Neural progenitor cell (in vitro differentiated cells): ENCODE measurements around the gene COMMD1. TPM values are rescaled to one million over a fixed set of nuclear protein-coding genes. Genes with fewer than 3 reads are reported as not detected.

Experiments used
- DNase-seq: peaks from one replicate; pipeline ENCODE4 v3.0.0-alpha.2; 2016; ENCODE audit warnings: low spot score
- H2AFZ ChIP-seq: fragments of 200-600 bp; sonication (generic); replicated peaks from 2 replicates; pipeline ENCODE4 v1.6.1; 2016; ENCODE audit warnings: antibody characterized with exemption
- H3F3A ChIP-seq: fragments of 200-600 bp; sonication (generic); 2 replicates; pipeline ENCODE4 v1.6.1; 2016; ENCODE audit warnings: antibody characterized with exemption, low read depth
- H3K27ac ChIP-seq: fragments of 200-600 bp; sonication (generic); 2 replicates; pipeline ENCODE4 v1.5.1; 2016; ENCODE audit warnings: mild to moderate bottlenecking
- H3K27me3 ChIP-seq: fragments of 200-600 bp; sonication (generic); 2 replicates; pipeline ENCODE4 v1.6.1; 2016; ENCODE audit warnings: mild to moderate bottlenecking, moderate library complexity
- H3K36me3 ChIP-seq: fragments of 200-600 bp; sonication (generic); 2 replicates; pipeline ENCODE4 v1.5.1; 2016
- H3K4me1 ChIP-seq: fragments of 200-600 bp; sonication (generic); 2 replicates; pipeline ENCODE4 v1.6.1; 2016; ENCODE audit warnings: mixed run types
- H3K4me2 ChIP-seq: fragments of 200-600 bp; sonication (generic); 2 replicates; pipeline ENCODE4 v1.6.1; 2016
- H3K4me3 ChIP-seq: fragments of 200-600 bp; sonication (generic); 2 replicates; pipeline ENCODE4 v1.5.1; 2016
- H3K79me2 ChIP-seq: fragments of 200-600 bp; sonication (generic); 2 replicates; pipeline ENCODE4 v1.6.1; 2016; ENCODE audit warnings: low read depth
- H3K9ac ChIP-seq: fragments of 200-600 bp; sonication (generic); 2 replicates; pipeline ENCODE4 v1.6.1; 2016
- H3K9me3 ChIP-seq: fragments of 200-600 bp; sonication (generic); 2 replicates; pipeline ENCODE4 v1.5.1; 2016; ENCODE audit warnings: low read depth
- H4K20me1 ChIP-seq: fragments of 200-600 bp; sonication (generic); 2 replicates; pipeline ENCODE4 v1.6.1; 2016; ENCODE audit warnings: low read depth
- H3K27ac Mint-ChIP-seq: 3 replicates; pipeline ENCODE4 v1.8.0; 2021; ENCODE audit warnings: mixed read lengths
- H3K27me3 Mint-ChIP-seq: 2 replicates; pipeline ENCODE4 v1.8.0; 2022; ENCODE audit warnings: low read depth, mild to moderate bottlenecking, inconsistent platforms, moderate library complexity, mixed read lengths; ENCODE audit not compliant: insufficient read depth
- H3K36me3 Mint-ChIP-seq: 3 replicates; pipeline ENCODE4 v1.8.0; 2021; ENCODE audit warnings: mixed read lengths
- H3K4me1 Mint-ChIP-seq: 3 replicates; pipeline ENCODE4 v1.8.0; 2021; ENCODE audit warnings: mixed read lengths
- H3K4me3 Mint-ChIP-seq: 3 replicates; pipeline ENCODE4 v1.8.0; 2021; ENCODE audit warnings: mild to moderate bottlenecking, moderate library complexity, mixed read lengths
- H3K9me3 Mint-ChIP-seq: 3 replicates; pipeline ENCODE4 v1.8.0; 2020; ENCODE audit warnings: mixed read lengths
- EZH2 ChIP-seq: fragments of 200-600 bp; sonication (generic); IDR thresholded peaks from 2 replicates; pipeline ENCODE4 v1.6.1; 2017; ENCODE audit warnings: antibody characterized with exemption, mild to moderate bottlenecking, moderate library complexity
- EZH2phosphoT487 ChIP-seq: fragments of 200-600 bp; sonication (generic); IDR thresholded peaks from 2 replicates; pipeline ENCODE4 v1.6.1; 2017; ENCODE audit warnings: antibody characterized with exemption
- total RNA-seq: library from RNA; depleted of rRNA; stranded (reverse); fragments of >200 nt; gene quantifications from 2 replicates; pipeline ENCODE4 v1.2.3, GENCODE V29; 2015; ENCODE audit warnings: low replicate concordance
- TF ChIP-seq, protein P1 (sequence below): fragments of 200-600 bp; sonication (generic); IDR thresholded peaks from 2 replicates; pipeline ENCODE4 v1.5.1; 2017; ENCODE audit warnings: antibody characterized with exemption, mild to moderate bottlenecking

Gene COMMD1
- total RNA-seq, 1 donor from 2014 or later: 26.7 TPM

DNA sequence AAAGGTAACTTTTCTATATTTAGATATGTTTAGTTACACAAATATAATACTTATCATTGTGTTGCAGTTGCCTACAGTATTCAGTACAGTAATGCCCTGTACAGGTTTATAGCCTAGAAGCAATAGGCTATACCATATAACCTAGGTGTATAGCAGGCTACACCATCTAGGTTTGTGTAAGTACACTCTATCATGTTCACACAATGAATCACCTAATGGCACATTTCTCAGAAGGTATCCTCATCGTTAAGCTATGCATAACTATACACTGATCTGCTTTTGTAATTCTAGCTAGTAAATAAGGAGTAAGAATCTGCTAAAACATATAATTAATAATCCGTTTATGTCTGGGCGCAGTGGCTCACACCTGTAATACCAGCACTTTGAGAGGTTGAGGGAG lies 102.1 kb downstream of the COMMD1 start:
- Mint-ChIP-seq H3K4me3 (no peak overlapping the region), H3K27me3 (no peaks in the 10 kb centered on the region), H3K9me3 (no peaks in the 10 kb centered on the region), H3K36me3 (no peaks in the 10 kb centered on the region), H3K4me1 (no peaks in the 10 kb centered on the region), H3K27ac (no peak overlapping the region)
- no peak for DNase-seq
- Histone ChIP-seq H3K27me3 (no peaks in the 10 kb centered on the region), H3K4me3 (no peak overlapping the region), H3K9me3 (no peaks in the 10 kb centered on the region), H3K4me1 (no peaks in the 10 kb centered on the region), H2AFZ (no peak overlapping the region), H3F3A (no peaks in the 10 kb centered on the region), H3K36me3 (no peaks in the 10 kb centered on the region), H4K20me1 (no peaks in the 10 kb centered on the region), H3K27ac (no peak overlapping the region), H3K4me2 (no peak overlapping the region), H3K9ac (no peak overlapping the region), H3K79me2 (no peaks in the 10 kb centered on the region)
- TF ChIP-seq EZH2phosphoT487: no peak
- TF ChIP-seq EZH2: no peak
- TF ChIP-seq, protein P1, sequence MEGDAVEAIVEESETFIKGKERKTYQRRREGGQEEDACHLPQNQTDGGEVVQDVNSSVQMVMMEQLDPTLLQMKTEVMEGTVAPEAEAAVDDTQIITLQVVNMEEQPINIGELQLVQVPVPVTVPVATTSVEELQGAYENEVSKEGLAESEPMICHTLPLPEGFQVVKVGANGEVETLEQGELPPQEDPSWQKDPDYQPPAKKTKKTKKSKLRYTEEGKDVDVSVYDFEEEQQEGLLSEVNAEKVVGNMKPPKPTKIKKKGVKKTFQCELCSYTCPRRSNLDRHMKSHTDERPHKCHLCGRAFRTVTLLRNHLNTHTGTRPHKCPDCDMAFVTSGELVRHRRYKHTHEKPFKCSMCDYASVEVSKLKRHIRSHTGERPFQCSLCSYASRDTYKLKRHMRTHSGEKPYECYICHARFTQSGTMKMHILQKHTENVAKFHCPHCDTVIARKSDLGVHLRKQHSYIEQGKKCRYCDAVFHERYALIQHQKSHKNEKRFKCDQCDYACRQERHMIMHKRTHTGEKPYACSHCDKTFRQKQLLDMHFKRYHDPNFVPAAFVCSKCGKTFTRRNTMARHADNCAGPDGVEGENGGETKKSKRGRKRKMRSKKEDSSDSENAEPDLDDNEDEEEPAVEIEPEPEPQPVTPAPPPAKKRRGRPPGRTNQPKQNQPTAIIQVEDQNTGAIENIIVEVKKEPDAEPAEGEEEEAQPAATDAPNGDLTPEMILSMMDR: no peak

DNA sequence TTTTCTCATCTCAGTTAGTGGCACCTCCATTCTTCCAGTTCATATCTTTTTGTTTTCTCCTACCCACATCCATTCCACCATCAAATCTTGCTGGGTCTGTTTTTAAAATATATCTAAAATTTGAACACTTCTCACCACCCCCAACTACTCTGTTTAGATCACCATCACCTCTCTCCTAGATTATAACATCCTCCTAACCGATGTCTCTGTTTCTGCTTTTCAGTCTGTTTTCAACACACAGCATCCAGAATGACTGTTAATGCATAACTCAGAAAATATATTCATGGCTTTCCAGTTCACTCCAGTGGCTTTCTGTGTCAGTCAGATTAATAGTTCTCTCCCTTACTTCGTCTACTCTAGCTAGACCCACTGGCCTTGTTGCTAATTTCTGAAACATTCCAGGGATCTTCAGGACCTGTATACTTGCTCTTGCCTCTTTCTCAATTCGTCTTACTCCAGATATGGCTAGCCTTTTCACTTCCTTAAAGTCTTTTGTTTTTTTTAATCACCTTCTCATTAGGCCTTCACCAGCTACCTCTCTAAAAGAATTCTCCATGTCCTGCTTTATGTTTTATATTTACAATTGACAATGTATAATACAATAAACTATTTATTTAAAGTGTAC lies 105.3 kb downstream of the COMMD1 start:
- no peak for DNase-seq
- no peaks in the 10 kb centered on the region for H3K36me3 ChIP-seq
- no peak overlapping the region for H3K27ac ChIP-seq
- no peaks in the 10 kb centered on the region for H3K4me1 ChIP-seq
- Mint-ChIP-seq H3K9me3 (no peaks in the 10 kb centered on the region), H3K27me3 (no peaks in the 10 kb centered on the region), H3K27ac (no peak overlapping the region), H3K4me3 (no peak overlapping the region), H3K4me1 (no peaks in the 10 kb centered on the region), H3K36me3 (no peaks in the 10 kb centered on the region)
- no peak overlapping the region for H2AFZ ChIP-seq
- no peak overlapping the region for H3K9ac ChIP-seq
- no peak overlapping the region for H3K4me2 ChIP-seq
- TF ChIP-seq EZH2: no peak
- TF ChIP-seq, protein P1: no peak
- no peak for TF ChIP-seq EZH2phosphoT487
- H3K27me3 ChIP-seq: no peaks in the 10 kb centered on the region
- H3K4me3 ChIP-seq: no peak overlapping the region
- no peaks in the 10 kb centered on the region for H4K20me1 ChIP-seq
- H3F3A ChIP-seq: no peaks in the 10 kb centered on the region
- H3K79me2 ChIP-seq: no peaks in the 10 kb centered on the region
- no peaks in the 10 kb centered on the region for H3K9me3 ChIP-seq

DNA sequence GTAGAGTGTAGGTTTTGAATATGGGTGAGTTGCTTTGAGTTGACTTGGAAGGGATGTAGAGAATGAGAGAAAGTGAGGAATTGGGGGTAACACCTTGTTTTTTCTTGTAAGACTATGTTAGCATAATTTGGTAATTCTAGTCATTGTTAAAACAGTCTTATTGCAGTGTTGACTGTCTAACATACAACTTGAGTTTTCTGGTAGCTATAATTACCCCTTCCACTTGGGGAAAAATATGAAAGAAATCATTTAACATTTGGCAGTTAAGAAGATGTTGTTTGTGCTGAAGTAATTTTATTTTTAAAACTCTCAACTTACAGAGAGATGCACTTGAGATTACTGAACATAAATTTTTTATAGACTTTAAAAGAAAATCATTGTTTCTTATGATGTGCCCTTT lies 108.2 kb downstream of the COMMD1 start:
- DNase-seq: no peak
- Mint-ChIP-seq H3K4me3 (no peak overlapping the region), H3K27me3 (no peaks in the 10 kb centered on the region), H3K9me3 (no peaks in the 10 kb centered on the region), H3K4me1 (no peaks in the 10 kb centered on the region), H3K27ac (no peak overlapping the region), H3K36me3 (no peaks in the 10 kb centered on the region)
- Histone ChIP-seq H3K36me3 (no peaks in the 10 kb centered on the region), H3K4me3 (no peak overlapping the region), H3K9me3 (no peaks in the 10 kb centered on the region), H2AFZ (no peak overlapping the region), H3K27ac (no peak overlapping the region), H3K79me2 (no peaks in the 10 kb centered on the region), H3F3A (no peaks in the 10 kb centered on the region), H3K4me1 (no peaks in the 10 kb centered on the region), H3K4me2 (no peak overlapping the region), H4K20me1 (no peaks in the 10 kb centered on the region), H3K9ac (no peak overlapping the region), H3K27me3 (no peaks in the 10 kb centered on the region)
- TF ChIP-seq EZH2 (no peak), EZH2phosphoT487 (no peak)
- TF ChIP-seq, protein P1: no peak
